IPS-15b (cell line): ENCODE results near the gene CLDND2.

Experiments used
- H3K27me3 ChIP-seq: one replicate; pipeline ENCODE4 v1.6.1; 2013; ENCODE audit warnings: low read length; ENCODE audit not compliant: control insufficient read depth, insufficient read depth
- H3K36me3 ChIP-seq: one replicate; pipeline ENCODE4 v1.6.1; 2013; ENCODE audit warnings: low read length; ENCODE audit not compliant: control insufficient read depth, insufficient read depth
- H3K4me1 ChIP-seq: one replicate; pipeline ENCODE4 v1.6.1; 2013; ENCODE audit warnings: mild to moderate bottlenecking, low read length; ENCODE audit not compliant: control insufficient read depth, insufficient read depth
- H3K4me3 ChIP-seq: one replicate; pipeline ENCODE4 v1.5.1; 2013; ENCODE audit warnings: low read depth, low read length
- H3K9ac ChIP-seq: one replicate; pipeline ENCODE4 v1.6.1; 2013; ENCODE audit warnings: low read depth, mild to moderate bottlenecking, low read length
- H3K9me3 ChIP-seq: one replicate; pipeline ENCODE4 v1.6.1; 2013; ENCODE audit warnings: mild to moderate bottlenecking, low read length; ENCODE audit not compliant: control insufficient read depth, insufficient read depth

The CLDND2 gene

DNA sequence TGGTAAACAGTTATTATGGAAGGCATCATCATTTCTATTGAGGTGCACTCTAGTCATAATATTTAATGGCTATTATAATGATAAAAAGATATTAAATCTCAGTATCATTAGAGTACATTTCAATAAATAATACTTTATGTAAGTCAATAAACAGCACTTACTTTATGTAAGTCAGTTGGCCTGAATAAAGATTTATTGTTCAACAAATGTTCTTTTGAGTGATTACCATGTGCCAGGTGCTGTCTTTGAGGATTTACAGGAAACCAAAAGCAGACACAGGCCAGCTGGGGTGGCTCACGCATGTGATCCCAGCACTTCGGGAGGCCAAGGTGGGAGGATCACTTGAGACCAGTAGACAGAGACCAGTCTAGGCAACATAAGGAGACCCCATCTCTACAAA lies 8.6 kb upstream of the CLDND2 start:
- no peaks in the 10 kb centered on the region for H3K9me3 ChIP-seq
- H3K36me3 ChIP-seq = no peaks in the 10 kb centered on the region
- no peak overlapping the region for H3K9ac ChIP-seq
- H3K4me1 ChIP-seq = no peaks in the 10 kb centered on the region
- H3K27me3 ChIP-seq = no peaks in the 10 kb centered on the region
- no peak overlapping the region for H3K4me3 ChIP-seq

DNA sequence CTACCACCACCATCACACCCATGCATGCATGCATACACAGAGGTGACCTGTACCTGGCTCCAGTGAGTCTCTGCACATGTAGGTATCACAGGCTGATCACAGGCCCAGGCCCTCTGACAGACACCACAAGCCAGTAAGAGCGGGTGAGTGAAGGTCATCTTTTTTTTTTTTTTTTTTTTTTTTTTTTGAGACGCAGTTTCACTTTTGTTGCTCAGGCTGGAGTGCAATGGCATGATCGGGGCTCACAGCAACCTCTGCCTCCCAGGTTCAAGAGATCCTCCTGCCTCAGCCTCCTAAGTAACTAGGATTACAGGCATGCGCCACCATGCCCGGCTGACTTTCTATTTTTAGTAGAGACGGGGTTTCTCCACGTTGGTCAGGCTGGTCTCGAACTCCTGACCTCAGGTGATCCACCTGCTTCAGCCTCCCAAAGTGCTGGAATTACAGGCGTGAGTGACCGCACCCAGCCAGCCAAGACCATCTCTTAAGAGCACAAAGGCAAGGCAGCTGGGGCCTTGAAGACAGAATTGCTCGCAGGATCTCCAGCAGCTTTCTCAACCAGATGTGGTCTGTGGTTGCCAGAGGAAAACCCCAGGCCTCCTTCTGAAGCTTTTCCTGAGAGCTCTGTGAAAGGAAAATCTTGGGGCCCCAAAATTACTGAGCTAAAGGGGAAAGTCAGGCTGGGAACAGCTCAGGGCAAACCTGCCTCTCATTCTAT lies 6.9 kb upstream of the CLDND2 start:
- H3K36me3 ChIP-seq = no peaks in the 10 kb centered on the region
- H3K9me3 ChIP-seq = no peaks in the 10 kb centered on the region
- H3K9ac ChIP-seq = no peak overlapping the region

DNA sequence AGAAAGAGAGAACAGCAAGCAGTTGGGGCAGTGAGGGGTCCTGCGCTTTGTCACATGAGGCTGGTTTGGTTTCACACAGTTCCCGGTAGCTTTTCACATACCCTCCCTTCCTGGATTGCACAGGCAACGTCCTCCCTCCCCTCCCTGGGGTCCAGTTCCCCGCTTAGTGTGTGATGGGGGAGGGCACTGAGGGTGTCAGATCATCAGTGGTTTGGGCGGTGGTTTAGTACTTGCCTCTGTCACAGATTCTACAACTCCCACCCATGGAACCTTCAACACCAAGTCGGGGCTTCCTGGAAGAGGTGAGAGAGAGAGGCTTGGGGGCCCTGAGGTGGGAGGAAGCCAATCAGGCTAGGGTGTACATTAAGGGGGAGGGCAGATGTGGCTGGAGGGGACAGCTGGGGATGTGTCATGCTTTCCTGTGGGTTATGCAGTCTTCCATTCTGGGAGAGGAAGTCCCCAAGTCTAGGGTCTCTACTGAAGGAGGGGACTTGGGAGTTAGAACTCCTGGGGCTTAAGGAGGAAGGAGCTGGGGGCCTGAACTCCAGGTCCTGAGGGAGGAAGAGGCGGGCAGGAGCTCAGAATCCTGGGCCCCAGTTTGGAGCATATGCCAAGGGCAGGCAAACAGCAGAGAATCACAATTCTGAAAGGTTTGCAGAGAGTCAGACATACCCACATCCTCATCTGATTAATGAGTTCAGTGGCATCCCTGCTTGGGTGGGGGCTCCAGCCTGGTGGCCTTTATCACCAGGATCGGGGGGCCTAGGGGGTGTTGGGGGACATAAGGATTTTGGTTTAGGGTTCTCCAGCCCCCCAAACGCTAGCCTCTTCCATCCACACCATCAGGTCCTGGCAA lies 4.1 kb upstream of the CLDND2 start, which contains the start of gene NKG7:
NKG7 (minus strand) TSS at position 6 of the 856 bp plus-strand sequence. CDS start 119 bp downstream, outside the sequence.
- Histone ChIP-seq H3K27me3 (peaks cover 2% of the 10 kb centered on the region), H3K4me1 (no peaks in the 10 kb centered on the region), H3K9me3 (no peaks in the 10 kb centered on the region), H3K4me3 (no peak within 1 kb of the TSS), H3K36me3 (no peaks in the 10 kb centered on the region), H3K9ac (no peak within 1 kb of the TSS)

More for the DNA sequence above, 6.9 kb upstream of the CLDND2 start:
- peaks cover 2% of the 10 kb centered on the region for H3K27me3 ChIP-seq
- H3K4me3 ChIP-seq = no peak overlapping the region
- H3K4me1 ChIP-seq = no peaks in the 10 kb centered on the region

DNA sequence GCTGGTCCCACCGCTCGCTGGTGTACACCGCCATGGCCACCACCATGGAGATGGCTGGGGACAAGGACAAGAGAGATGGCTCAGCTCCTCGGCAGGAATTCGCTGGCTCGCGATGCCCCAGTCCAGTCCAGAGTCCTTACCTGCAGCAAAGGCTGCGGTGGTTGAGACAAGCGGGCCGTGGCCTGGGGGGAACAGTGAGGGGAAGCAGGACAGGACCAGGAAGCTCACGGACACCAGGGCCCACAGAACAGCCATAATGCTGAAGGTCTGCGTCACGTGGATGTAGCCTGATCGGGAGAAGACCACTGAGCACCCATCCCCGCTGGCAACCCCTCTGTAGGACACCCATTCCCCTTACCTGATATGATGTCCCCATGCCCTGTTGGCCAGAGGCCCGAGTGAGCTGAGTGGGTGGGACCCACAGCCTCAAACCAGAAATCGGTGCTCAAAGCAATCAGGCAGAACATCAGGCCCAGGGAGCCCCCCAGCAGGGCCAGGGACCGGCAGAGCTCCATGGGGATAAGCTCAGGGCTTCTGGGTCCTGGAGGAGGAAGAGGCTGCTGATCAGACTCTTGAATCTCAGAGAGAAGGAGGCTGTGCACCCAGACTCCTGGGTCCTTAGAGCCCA lies 3.3 kb upstream of the CLDND2 start:
- no peaks in the 10 kb centered on the region for H3K9me3 ChIP-seq
- H3K27me3 ChIP-seq = peaks cover 2% of the 10 kb centered on the region
- H3K4me1 ChIP-seq = no peaks in the 10 kb centered on the region
- no peaks in the 10 kb centered on the region for H3K36me3 ChIP-seq
- no peak overlapping the region for H3K9ac ChIP-seq
- H3K4me3 ChIP-seq = no peak overlapping the region

DNA sequence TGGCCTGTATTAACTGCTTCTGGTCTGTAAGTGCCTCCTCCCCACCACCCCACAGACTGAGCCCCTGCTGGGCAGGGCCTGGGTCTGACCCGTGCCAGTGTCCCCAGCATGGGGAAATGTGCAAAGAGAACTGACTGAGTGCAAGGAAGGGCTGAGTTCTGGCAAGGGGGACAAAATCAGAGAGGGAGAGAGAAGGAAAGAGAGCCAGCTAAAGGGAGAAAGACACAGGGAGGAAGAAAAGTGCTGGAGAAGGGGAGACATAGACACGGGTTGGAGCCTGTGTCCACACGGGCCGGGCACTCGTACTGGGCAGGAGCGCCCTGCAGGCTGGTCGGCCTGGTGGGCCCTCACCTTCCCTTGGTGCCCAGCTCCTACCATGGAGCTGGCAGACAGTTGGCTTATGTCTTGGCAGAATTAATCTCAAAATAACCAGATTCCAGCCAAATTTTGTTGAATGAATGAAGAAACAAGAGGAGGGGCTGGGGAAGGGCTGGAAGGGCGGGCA lies 2.4 kb upstream of the CLDND2 start:
- H3K4me3 ChIP-seq = no peak overlapping the region
- no peaks in the 10 kb centered on the region for H3K36me3 ChIP-seq
- no peak overlapping the region for H3K9ac ChIP-seq
- no peaks in the 10 kb centered on the region for H3K9me3 ChIP-seq
- peaks cover 2% of the 10 kb centered on the region for H3K27me3 ChIP-seq
- no peaks in the 10 kb centered on the region for H3K4me1 ChIP-seq

DNA sequence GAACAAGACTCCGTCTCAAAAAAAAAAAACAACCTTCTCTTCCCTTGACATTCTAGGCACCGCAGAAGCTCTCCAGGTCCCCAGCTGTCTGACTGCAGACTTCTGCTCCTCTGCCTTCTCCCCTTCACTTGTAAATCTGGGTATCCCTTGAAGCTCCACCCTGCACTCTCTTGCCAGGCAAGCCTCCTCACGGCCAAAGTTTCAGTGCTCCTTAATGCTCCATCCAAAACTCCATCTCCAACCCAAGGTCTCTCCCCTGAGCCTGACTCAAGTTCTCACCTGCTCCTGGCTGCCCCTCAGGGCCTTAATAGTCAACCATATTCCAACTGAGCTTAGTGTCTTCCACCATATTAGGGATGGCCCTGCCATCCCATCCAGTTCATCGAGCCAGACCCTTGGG lies 1.4 kb upstream of the CLDND2 start:
- Histone ChIP-seq H3K4me1 (peaks cover 6% of the 10 kb centered on the region), H3K27me3 (peaks cover 2% of the 10 kb centered on the region), H3K9ac (no peak overlapping the region), H3K36me3 (no peaks in the 10 kb centered on the region), H3K9me3 (no peaks in the 10 kb centered on the region), H3K4me3 (no peak overlapping the region)

DNA sequence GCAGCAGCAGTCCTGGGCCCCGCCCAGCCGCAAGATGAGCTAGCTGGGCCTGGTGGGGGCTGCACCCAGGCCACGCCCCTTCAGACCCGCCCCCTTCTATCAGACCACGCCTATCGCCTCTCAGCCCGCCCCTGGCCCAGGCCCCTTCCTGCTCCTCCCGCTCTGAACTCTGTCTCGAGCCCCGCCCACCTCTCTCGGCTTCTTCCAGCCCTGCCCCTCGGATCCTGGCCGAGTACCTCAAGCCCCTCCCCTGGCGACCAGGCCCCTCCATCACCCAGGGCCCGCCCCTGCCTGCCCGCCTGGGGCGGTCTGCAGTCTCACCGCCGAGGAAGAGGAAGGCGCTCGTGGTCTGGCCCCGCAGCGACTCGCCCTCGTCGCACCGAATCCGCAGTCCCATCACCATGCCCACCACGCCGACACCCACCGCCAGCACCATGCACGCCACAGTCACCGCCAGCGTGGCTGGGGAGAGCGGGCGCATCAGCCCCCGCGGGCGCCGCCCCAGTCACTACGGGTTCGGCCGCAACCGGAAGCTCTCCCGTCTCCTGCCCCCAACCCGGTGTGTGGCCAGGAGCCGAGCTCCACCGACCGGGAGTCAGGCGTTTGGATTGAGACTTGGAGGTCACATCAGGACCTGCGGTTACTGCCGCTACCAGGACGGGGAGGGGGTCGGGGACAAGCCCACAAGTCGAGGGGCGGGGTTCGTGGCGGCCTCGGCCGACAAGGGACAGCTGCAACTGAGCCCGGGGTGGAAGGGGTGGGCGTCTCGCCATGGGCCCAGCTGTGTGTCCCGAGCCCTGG lies 1.0 kb downstream of the CLDND2 start:
- Histone ChIP-seq H3K9me3 (no peaks in the 10 kb centered on the region), H3K4me1 (peaks cover 9% of the 10 kb centered on the region), H3K36me3 (no peaks in the 10 kb centered on the region), H3K9ac (peak overlapping the region; percentile 85), H3K27me3 (peaks cover 2% of the 10 kb centered on the region), H3K4me3 (peak overlapping the region; percentile 97)

DNA sequence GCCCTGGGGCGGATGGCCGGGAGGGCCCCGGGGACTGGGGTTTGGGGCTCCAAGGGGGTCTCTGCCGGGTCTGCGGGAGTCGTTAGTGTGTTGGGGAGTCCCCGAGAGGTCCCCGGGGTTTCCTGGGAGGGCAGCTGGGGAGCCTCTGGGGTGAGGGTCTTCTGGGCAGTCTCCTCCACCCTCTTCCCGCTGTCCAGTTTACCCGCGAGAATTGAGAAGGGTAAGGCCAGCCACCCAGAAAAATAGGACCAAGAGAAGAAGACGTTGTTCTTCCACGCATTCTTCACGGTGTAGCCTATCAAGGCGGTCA lies 1.6 kb downstream of the CLDND2 start:
- H3K4me1 ChIP-seq = peaks cover 12% of the 10 kb centered on the region

DNA sequence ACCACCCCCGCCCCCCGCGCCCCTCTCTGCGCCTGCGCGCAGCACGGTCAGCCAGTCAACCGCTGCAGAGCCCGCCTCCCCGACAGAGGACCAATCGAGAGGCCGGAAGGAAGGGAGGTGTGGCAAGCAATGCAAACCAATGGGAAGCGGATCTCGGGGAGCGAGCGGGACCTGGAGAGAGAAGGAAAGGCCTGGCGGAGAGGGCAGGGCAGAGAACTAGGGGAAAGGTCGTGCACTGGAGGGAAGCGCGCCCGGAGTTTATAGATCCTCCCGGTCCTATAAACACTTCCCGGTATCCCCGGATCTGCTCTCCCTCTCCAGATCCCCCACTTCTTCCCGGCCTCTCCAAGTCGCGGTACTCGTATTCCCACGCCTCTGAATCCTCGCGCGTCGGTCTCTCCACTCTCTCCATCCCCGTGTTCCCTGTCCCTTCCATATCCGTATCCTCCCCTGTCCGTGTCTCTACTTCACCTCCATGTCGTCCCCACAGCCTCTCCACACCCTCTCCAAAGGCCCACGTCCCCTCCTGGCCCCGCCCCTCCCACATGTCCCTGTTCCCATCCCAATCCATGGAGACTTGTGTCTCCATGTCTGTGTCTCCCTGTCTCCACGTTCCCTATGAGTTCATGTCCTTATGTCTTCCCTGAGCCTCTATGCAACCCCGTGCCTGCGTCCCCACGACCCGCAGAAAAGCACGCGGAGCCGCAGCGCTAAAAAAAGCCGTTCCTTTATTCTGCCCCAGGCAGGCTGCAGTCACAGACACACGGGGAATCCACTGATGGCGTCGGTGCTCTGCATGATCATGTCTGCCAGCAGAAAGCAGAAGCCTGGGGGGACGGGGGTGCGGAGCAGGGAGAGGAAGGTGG lies 2.2 kb downstream of the CLDND2 start:
- Histone ChIP-seq H3K36me3 (no peaks in the 10 kb centered on the region), H3K4me3 (peak overlapping the region; percentile 97), H3K9ac (peak overlapping the region; percentile 73), H3K4me1 (peaks cover 12% of the 10 kb centered on the region), H3K9me3 (no peaks in the 10 kb centered on the region), H3K27me3 (no peaks in the 10 kb centered on the region)

More for the DNA sequence above, 1.6 kb downstream of the CLDND2 start:
- H3K4me3 ChIP-seq = peak overlapping the region; percentile 97
- H3K9ac ChIP-seq = peak overlapping the region; percentile 73
- H3K36me3 ChIP-seq = no peaks in the 10 kb centered on the region
- peaks cover 2% of the 10 kb centered on the region for H3K27me3 ChIP-seq
- H3K9me3 ChIP-seq = no peaks in the 10 kb centered on the region

DNA sequence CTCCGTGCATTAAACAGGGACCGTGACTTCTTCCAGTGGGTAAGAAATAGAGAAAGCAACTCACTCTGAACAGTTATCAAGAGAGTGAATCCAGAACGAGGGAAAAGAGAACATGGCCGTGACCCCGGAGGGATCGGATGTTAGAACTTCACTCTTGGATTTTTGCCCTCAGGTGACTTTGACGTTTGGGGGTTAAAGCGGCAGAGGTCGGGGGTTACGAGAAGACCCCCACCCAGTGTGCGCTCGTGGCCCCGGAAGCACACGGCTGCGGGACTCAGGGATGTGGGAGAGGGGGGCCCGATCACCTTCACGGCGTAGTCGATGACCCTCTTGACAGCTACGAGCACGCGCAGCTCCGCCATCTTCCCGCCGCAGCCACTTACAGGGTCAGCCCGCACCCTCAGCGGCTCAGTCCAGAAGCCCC lies 2.8 kb downstream of the CLDND2 start, which contains the start of gene ETFB:
ETFB (minus strand) TSS at position 424 of the 424 bp plus-strand sequence; CDS start at position 362, 62 bp downstream.
- H3K4me1 ChIP-seq = peaks cover 12% of the 10 kb centered on the region
- H3K9ac ChIP-seq = peak within 1 kb of the TSS; percentile 79
- no peaks in the 10 kb centered on the region for H3K9me3 ChIP-seq
- H3K36me3 ChIP-seq = no peaks in the 10 kb centered on the region
- peak within 1 kb of the TSS; percentile 97 for H3K4me3 ChIP-seq
- no peaks in the 10 kb centered on the region for H3K27me3 ChIP-seq
